ENCODE data around the gene POU6F1. TPM values are rescaled to one million over a fixed set of nuclear protein-coding genes. Genes with fewer than 3 reads are reported as not detected.
A peak's percentile ranks its signal among the peaks of the same experiment; 100 is the strongest.

Gene POU6F1
- polyA plus RNA-seq, 1 donor from 2014 or later: 3.2 TPM

DNA sequence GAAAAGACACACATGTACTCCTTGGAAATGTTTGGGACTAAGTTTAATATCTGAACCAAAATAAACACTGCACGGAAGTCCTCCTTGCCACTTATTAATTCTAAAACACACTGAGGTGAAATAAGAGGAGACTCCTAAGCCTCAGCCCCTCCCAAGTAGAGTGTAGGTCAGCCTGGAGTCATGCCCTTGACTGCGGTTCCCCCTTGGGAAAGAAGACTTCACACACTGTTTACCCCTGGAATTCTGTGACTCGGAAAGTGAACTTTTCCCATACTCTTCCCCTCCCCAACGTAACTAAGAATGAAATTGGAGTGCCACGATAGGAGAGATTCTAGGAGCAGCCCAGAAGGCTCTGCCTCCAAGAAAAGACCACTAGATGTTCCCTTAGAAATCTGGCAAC is 36.3 kb downstream of the POU6F1 start:
- H3K4me1 Mint-ChIP-seq: peaks cover 0 to 4% (median under 1%) of the 10 kb centered on the region in 3 donors

DNA sequence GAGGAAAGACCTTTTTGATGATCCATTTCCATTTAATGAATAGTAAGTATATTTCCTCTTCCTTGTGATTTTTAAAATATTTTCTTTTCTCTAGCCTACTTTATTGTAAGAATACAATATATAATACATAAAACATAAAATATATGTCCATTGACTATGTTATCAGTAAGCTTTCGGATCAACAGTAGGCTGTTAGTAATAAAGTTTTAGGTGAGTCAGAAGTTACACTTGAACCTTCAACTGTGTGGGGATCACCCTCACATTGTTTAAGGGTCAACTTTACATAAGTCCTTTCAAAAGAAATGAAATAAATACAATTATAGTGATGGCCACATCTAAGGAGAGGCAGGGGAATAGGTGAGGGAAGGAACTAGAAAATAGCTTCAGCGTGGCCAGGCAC is 40.0 kb downstream of the POU6F1 start:
- H3K36me3 Mint-ChIP-seq: peaks cover 2% of the 10 kb centered on the region
- peaks cover 1% of the 10 kb centered on the region for H3K27me3 Mint-ChIP-seq
- no peak overlapping the region for H3K4me3 Mint-ChIP-seq
- H3K27ac Mint-ChIP-seq: no peak overlapping the region
- H3K9me3 Mint-ChIP-seq: no peaks in the 10 kb centered on the region
- H3K4me1 Mint-ChIP-seq: peaks cover 0 to 2% (median 2%) of the 10 kb centered on the region in 3 donors

More for the DNA sequence above, 36.3 kb downstream of the POU6F1 start:
- no peak overlapping the region for H3K4me3 Mint-ChIP-seq
- no peaks in the 10 kb centered on the region for H3K9me3 Mint-ChIP-seq
- no peak overlapping the region for H3K27ac Mint-ChIP-seq
- H3K27me3 Mint-ChIP-seq: no peaks in the 10 kb centered on the region
- peaks cover 2% of the 10 kb centered on the region for H3K36me3 Mint-ChIP-seq

DNA sequence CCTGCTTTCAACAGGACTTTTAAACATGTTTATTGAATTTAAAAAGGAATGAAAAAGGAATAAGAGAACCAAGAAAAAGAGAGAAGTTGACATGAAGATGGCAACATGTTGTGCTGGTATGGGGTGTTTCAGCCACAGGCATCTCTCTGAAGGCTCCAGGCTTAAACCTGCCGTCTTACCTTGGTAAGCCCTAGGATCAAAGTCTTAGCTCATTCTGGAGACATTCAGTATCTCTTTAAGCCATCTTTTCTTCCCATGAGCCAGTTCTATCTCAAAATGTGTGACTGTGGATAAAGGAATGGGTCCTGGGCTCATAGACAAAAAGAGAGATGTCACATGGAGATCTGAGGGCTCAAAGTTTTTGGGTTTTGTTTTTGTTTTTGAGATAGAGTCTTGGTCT is 43.4 kb downstream of the POU6F1 start:
- peak overlapping the region in 1 of 3 donors; percentile 53 for H3K27ac Mint-ChIP-seq

DNA sequence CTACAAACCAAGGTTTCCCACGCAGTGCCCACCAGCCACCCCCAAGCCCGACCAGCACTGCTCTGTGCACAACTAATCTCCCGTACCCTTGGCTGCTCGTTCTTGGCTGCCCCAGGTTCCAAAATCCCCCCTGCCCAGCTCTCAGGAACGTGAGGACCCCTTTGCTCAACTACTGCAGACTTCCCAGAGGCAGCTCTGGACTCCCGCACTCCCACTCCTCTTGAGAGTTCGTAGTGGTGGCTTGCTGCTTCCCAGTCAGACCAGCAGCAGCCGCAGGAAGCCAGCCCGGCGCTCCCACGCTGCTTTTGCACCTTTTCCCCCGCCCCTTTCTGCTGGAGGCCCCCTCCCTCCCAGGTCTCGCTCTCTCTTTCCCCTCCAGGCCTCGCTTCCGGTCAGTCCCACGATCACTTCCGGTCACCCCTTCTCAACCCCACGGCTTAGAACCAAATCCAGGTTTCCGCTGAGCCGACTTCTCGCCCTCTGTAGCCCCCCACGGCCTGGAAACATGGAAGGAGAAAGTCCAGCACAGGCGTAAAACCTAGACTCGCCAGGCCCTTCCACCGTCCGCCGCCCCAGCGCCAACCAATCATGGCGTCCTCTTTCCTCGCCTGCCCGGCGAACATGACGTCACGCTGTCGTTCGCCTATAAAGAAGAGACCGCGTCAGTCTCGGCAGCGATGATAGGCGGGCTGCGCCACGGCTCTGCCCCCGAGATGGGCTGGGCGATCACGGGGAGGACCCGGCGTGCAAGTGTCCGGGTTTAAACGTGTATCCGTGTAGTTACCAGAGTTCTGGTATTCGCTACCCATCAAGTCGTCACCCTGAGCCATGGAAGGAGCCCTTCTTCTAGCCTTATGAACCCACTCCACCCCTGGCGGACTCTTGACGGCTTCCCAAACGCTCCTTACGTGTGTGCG is 45.1 kb downstream of the POU6F1 start, which contains the start of gene TFCP2:
Gene TFCP2, minus strand, starts transcription at position 621 of the 917 bp plus-strand sequence. CDS start 713 bp downstream, outside the sequence.
- H3K27ac Mint-ChIP-seq: peak within 1 kb of the TSS in 1 of 3 donors; percentile 90
- H3K4me3 Mint-ChIP-seq: peak within 1 kb of the TSS in 3 of 4 donors; percentile 79 to 92 (median 87)
- no peaks in the 10 kb centered on the region for H3K9me3 Mint-ChIP-seq
- H3K36me3 Mint-ChIP-seq: peaks cover 2% of the 10 kb centered on the region
- peaks cover 1% of the 10 kb centered on the region for H3K27me3 Mint-ChIP-seq
- peaks cover 11 to 12% (median 11%) of the 10 kb centered on the region in 3 donors for H3K4me1 Mint-ChIP-seq

More for the DNA sequence above, 43.4 kb downstream of the POU6F1 start:
- H3K27me3 Mint-ChIP-seq: peaks cover 1% of the 10 kb centered on the region
- H3K4me3 Mint-ChIP-seq: peak overlapping the region in 1 of 4 donors; percentile 87
- H3K36me3 Mint-ChIP-seq: peaks cover 2% of the 10 kb centered on the region
- no peaks in the 10 kb centered on the region for H3K9me3 Mint-ChIP-seq
- H3K4me1 Mint-ChIP-seq: peaks cover 10 to 11% (median 11%) of the 10 kb centered on the region in 3 donors

DNA sequence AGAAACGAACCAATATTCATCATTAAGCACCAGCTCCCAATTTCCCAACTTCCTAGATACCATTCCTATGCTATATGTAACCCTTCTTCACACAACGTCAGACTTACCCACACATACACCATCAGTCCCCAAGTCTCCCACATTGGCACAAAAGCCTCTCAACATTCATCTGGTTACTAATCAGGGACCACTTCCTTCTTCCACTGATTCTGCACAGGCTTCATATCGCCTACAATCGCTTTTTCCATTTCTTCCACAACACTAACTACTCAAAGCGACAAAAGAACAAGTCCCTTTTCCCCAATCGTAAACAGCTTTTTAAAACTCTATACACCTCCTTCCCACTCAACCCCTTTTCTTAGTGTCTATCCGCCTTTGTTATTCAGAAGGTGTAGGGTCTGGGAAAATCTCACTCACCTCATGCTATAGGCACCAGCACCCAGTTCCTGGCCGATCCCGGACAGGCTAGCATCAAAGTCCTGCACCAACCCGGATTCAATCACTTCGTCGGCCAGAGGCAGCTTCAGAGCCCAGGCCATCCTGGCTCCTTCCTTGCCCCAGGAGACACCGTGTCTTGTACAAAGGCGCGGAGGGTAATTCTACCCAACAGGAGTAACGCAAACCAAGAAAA is 45.9 kb downstream of the POU6F1 start:
- Mint-ChIP-seq H3K36me3 (peaks cover 1% of the 10 kb centered on the region), H3K27me3 (peaks cover 1% of the 10 kb centered on the region), H3K27ac (no peak overlapping the region), H3K9me3 (no peaks in the 10 kb centered on the region), H3K4me1 (peaks cover 11 to 15% (median 15%) of the 10 kb centered on the region in 3 donors), H3K4me3 (no peak overlapping the region)

DNA sequence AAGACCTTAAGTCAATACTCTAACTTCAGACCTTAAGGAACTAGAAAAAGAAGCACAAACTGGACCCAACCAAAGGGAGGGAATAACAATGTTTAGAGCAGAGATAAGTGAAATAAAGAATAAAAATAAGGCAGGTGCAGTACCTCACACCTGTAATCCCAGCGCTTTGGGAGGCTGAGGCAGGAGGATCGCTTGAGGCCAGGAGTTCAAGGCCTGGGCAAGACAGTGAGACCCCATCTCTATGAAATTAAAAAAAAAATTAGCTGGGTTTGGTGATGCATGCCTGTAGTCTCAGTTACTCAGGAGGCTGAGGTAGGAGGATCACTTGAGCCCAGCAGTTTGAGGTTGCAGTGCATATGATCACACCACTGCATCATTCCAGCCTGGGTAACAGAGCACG is 54.1 kb downstream of the POU6F1 start:
- Mint-ChIP-seq H3K27me3 (no peaks in the 10 kb centered on the region), H3K9me3 (no peaks in the 10 kb centered on the region), H3K4me3 (no peak overlapping the region), H3K27ac (no peak overlapping the region), H3K36me3 (peaks cover 3% of the 10 kb centered on the region), H3K4me1 (peaks cover 20 to 21% (median 20%) of the 10 kb centered on the region in 3 donors)

DNA sequence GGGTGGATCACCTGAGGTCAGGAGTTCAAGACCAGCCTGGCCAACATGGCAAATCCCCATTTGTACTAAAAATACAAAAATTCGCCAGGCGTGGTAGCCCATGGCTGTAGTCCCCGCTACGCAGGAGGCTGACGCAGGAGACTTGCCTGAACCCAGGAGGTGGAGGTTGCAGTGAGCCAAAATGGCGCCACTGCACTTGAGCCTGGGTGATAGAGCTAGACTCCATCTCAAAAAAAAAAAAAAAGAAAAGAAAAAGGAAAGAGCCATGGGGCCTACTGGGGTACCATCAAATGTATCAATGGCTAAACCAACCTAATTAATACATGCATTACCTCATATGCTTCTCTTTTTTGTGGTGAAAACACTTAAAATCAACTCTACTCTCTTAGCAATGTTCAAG is 55.6 kb downstream of the POU6F1 start:
- no peaks in the 10 kb centered on the region for H3K27me3 Mint-ChIP-seq
- H3K9me3 Mint-ChIP-seq: no peaks in the 10 kb centered on the region
- H3K4me1 Mint-ChIP-seq: peaks cover 18 to 20% (median 19%) of the 10 kb centered on the region in 3 donors
- no peak overlapping the region for H3K27ac Mint-ChIP-seq
- no peak overlapping the region for H3K4me3 Mint-ChIP-seq
- H3K36me3 Mint-ChIP-seq: peaks cover 5% of the 10 kb centered on the region

DNA sequence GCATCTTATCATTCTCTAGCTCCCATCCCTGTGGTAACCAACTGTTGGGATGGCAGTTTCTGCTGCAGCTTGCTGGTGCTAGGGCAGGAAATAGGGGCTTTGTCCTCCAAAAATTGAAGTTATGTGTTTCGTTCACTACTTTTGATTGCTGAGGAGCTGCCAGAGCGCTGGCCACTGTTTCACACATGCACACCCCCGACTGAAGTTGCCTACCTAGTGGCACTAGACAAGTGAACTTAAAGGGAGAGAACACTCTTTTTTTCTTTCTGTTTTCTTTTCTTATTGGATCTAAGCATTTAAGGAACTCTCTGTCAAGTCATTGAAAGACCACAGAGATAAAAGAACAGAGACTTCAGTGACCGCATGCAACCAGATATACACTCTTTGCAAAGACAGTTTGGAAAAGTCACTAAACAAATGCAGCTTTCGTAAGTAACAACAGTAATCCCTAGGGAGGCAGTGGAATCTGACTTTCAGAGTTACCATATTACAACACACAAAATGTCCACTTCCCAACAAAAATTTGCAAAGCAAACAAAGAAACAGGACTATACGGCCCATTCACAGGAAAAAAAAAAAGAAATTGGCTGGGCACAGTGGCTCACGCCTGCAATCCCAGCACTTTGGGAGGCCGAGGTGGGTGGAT is 56.9 kb downstream of the POU6F1 start:
- no peak overlapping the region for H3K27ac Mint-ChIP-seq
- H3K4me1 Mint-ChIP-seq: peaks cover 12 to 14% (median 13%) of the 10 kb centered on the region in 3 donors
- no peaks in the 10 kb centered on the region for H3K27me3 Mint-ChIP-seq
- H3K9me3 Mint-ChIP-seq: no peaks in the 10 kb centered on the region
- H3K36me3 Mint-ChIP-seq: peaks cover 5% of the 10 kb centered on the region
- no peak overlapping the region for H3K4me3 Mint-ChIP-seq

DNA sequence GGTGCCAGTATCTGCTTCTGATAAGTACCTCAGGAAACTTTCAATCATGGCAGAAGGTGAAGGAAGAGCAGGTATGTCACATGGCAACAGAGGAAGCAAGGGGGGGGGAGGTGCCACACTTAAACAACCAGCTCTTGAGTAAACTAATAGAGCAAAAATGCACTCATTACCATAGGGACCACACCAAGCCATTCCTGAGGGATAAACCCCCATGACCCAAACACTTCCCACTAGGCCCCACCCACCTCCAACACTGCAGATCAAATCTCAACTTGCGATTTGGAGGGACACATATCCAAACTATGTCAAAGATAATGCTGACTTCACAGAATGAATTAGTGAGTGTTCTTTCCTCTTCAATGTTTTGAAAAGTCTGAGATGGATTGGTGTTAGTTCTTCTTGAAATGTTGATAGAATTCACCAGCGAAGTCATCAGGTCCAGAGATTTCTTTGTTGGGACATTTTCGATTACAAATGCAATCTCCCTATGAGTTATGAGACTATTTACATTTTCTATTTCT is 61.6 kb downstream of the POU6F1 start:
- peaks cover 4% of the 10 kb centered on the region for H3K36me3 Mint-ChIP-seq
- H3K9me3 Mint-ChIP-seq: no peaks in the 10 kb centered on the region
- H3K27me3 Mint-ChIP-seq: no peaks in the 10 kb centered on the region
- no peak overlapping the region for H3K27ac Mint-ChIP-seq
- H3K4me3 Mint-ChIP-seq: no peak overlapping the region
- H3K4me1 Mint-ChIP-seq: peaks cover 8 to 14% (median 13%) of the 10 kb centered on the region in 3 donors

DNA sequence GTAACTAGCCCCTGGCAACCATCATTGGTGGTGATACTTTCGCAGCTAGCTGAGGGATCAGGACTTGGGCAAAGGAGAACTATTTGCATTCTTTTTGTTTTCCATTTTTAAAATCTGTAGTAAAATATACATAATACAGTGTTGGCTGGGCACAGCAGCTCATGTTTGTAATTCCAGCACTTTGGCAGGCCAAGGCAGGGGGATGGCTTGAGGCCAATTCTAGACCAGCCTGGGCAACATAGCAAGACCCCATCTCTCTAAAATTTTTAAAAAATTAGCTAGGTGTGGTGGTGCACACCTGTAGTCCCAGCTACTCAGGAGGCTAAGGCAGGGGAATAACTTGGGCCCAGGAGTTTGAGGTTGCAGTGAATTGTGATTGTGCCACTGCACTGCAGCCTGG is 64.9 kb downstream of the POU6F1 start:
- Mint-ChIP-seq H3K27ac (no peak overlapping the region), H3K9me3 (no peaks in the 10 kb centered on the region), H3K27me3 (no peaks in the 10 kb centered on the region), H3K4me1 (peaks cover 12 to 23% (median 17%) of the 10 kb centered on the region in 3 donors), H3K36me3 (peaks cover 2% of the 10 kb centered on the region), H3K4me3 (no peak overlapping the region)

DNA sequence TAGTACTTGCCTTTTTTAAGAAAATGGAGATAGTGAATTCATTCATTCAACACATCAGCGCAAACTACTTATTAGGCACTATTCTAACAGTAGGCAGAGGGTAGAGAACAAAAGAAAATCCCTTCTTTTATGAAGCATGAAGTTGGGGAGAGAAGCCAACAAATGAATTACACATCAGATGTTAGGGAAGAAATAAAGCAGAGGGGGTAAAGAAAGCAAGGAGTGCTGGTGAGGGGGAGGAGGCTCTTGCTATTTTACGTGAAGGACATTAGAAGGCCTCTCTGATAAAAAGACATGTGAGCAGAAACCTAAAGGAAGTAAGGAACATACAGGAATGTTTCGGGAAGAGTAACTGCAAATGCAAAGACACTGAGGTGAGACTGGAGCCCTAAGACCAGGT is 67.1 kb downstream of the POU6F1 start:
- no peak overlapping the region for H3K27ac Mint-ChIP-seq
- peaks cover 2% of the 10 kb centered on the region for H3K36me3 Mint-ChIP-seq
- H3K4me1 Mint-ChIP-seq: peaks cover 15 to 33% (median 26%) of the 10 kb centered on the region in 3 donors
- no peaks in the 10 kb centered on the region for H3K27me3 Mint-ChIP-seq
- H3K4me3 Mint-ChIP-seq: no peak overlapping the region
- H3K9me3 Mint-ChIP-seq: no peaks in the 10 kb centered on the region

DNA sequence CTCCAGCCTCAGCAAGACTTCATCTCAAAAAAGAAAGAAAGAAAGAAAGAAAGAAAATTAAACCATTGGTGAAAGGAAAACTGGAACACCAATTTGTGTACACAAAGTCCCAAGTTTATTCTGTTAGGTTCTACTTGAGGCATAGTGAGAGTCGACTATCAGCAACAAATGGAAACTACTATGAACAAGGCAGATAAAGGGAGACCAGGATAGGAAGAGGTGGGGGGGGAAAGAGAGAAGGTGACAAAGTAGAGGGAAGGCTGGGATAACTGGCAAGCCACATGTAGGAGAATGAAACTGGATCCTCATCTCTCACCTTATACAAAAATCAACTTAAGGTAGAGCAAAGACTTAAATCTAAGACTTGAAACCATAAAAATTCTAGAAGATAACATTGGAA is 70.6 kb downstream of the POU6F1 start:
- Mint-ChIP-seq H3K4me1 (peaks cover 20 to 32% (median 30%) of the 10 kb centered on the region in 3 donors), H3K4me3 (no peak overlapping the region), H3K27ac (no peak overlapping the region), H3K27me3 (no peaks in the 10 kb centered on the region), H3K36me3 (peaks cover 4% of the 10 kb centered on the region), H3K9me3 (peaks cover 0 to 2% (median 0%) of the 10 kb centered on the region in 3 donors)

DNA sequence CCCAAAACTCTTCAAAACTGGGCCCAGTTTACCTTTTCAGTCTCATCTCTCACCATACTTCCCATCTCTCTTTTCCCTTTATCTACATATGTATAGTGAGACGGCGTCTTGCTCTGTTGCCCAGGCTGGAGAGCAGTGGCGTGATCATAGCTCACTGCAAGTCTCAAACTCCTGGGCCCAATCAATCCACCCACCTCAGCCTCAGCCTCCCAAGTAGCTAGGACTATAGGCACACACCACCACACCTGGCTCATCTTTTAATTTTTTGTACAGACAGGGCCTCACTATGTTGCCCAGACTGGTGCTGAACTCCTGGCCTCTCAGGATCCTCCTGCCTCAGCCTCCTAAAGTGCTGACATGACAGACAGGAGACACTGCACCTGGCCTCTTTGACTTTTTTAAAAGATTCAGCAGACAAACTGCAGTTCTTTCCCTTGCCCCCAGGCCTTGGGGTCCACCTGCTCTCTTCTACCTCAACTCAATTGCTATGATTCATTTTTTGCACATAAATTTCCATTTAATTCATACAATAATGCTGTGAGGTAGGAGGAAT is 78.5 kb downstream of the POU6F1 start:
- H3K9me3 Mint-ChIP-seq: peaks cover 0 to 2% (median 0%) of the 10 kb centered on the region in 3 donors
- H3K27me3 Mint-ChIP-seq: no peaks in the 10 kb centered on the region
- peaks cover 6% of the 10 kb centered on the region for H3K36me3 Mint-ChIP-seq
- no peak overlapping the region for H3K4me3 Mint-ChIP-seq
- H3K4me1 Mint-ChIP-seq: peaks cover 5 to 7% (median 6%) of the 10 kb centered on the region in 3 donors
- H3K27ac Mint-ChIP-seq: no peak overlapping the region

All from IgD-negative memory B cell (primary cell).